H1 (cell line): ENCODE results near the gene AP3M1. TPM values are rescaled to one million over a fixed set of nuclear protein-coding genes. Genes with fewer than 3 reads are reported as not detected.

Experiments
- RXRA ChIP-seq: IDR thresholded peaks from 2 replicates; pipeline ENCODE4 v1.6.1; 2011; ENCODE audit warnings: low read depth, mild to moderate bottlenecking, low read length, moderate library complexity; ENCODE audit not compliant: insufficient read depth
- polyA plus RNA-seq, 7 experiments: library from polyadenylated mRNA; depleted of rRNA in 3 of 7; stranded (reverse) in 5 of 7; unstranded in 2 of 7; fragments of >200 nt in 5 of 7; fragments of 200-250 nt in 2 of 7; gene quantifications; 1 replicate in 5 of 7; 2 replicates in 1 of 7; 4 replicates in 1 of 7; pipeline versions ENCODE4 v1.2.1 to v1.2.3, GENCODE V29; 2011 to 2013; ENCODE audit warnings: missing spikeins in 2 of 7, mixed read lengths in 2 of 7
- total RNA-seq: library from RNA; stranded (reverse); fragmentation: NEBNext Ultra II Directional; extraction: Animal tissue kit (Norgen Biotek cat#: 25700); gene quantifications from 2 replicates; pipeline ENCODE4 v1.2.1, GENCODE V29; 2021

AP3M1 gene
- total and polyA plus RNA-seq, 2 of the 8 experiments (the other 6 are each of a cell fraction or from before 2014, with no cell fraction given), result 23.9 to 38.9 TPM

- TF ChIP-seq RXRA, result no peak
Measured at GRCh38 chr10:74194545-74194944, 43.9 kb upstream of the AP3M1 start (continued).
